Activated T-cell treated with anti-CD3 and anti-CD28 coated beads, Interleukin-2, amount 50 U/mL, for 1 hour (primary cell): ENCODE measurements around the gene TXLNG.
A peak's percentile ranks its signal among the peaks of the same experiment; 100 is the strongest.

ENCODE experiments used
- DNase-seq: peaks from one replicate; pipeline ENCODE4 v3.0.0-alpha.2; 2020

TXLNG gene

GRCh38 chrX:16874458-16875095, 88.3 kb downstream of the TXLNG start:
- no peak for DNase-seq

DNA sequence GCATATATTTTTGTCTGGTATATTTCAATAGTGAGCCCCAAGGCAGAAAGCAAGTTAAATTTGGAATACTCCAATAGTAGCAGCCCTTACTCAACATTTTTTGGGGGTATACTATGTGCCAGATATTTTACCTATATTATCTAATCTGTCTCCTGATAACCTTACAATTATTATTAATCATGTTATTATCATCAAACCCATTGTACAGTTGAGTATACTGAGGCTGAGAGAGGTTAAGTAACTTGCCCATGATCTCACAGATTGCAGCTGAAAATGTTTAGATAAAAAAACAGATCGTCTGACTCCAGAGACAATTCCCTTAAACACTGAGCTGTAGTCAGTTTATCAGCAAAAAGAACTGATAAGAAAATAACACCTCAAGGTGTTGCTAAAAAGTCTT, 90.4 kb downstream of the TXLNG start:
- DNase-seq = no peak

- no peak for DNase-seq
Measured at GRCh38 chrX:16882169-16882568, 95.9 kb downstream of the TXLNG start.

DNA sequence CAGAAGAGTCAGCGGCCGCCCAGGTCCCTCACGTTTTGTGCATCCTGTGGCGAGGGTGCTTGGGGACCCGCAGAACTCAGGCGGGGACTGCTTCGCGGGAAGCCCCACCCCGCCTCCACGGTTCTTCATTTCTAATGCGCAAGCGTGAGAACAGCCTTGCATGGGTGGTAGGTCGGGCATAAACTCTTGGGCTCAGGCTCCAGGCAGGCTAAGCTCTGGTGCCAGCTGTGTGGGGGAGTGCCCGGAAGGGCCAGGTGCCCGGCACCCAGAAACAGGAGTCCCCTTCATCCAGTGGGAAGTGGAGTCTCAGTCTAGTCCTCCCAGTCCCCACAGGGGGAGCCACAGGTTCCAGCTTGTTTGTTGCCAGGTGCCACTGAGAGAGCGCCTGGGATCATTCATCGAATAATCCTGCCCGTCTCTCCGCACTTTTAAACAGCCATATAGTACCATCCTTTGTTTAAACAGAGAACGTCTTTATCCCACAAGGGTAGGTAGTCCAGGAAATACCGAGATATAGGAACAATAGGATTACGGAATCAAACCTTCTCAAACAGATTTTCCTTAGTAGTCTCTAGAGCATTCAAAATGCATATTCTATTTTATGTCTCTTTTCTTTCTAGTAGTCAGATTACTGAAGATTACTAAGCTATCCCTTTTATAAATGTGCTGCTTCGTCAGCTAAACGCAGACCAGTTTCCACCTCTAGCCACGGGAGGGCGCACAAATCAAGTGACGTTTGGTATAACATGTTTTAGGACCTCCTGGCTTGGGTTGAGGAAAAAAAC, 96.6 kb downstream of the TXLNG start:
- peak; percentile 76 for DNase-seq

- no peak for DNase-seq
Measured at GRCh38 chrX:16883487-16883804, 97.2 kb downstream of the TXLNG start.

GRCh38 chrX:16885628-16886027, 99.4 kb downstream of the TXLNG start:
- DNase-seq = no peak

DNA sequence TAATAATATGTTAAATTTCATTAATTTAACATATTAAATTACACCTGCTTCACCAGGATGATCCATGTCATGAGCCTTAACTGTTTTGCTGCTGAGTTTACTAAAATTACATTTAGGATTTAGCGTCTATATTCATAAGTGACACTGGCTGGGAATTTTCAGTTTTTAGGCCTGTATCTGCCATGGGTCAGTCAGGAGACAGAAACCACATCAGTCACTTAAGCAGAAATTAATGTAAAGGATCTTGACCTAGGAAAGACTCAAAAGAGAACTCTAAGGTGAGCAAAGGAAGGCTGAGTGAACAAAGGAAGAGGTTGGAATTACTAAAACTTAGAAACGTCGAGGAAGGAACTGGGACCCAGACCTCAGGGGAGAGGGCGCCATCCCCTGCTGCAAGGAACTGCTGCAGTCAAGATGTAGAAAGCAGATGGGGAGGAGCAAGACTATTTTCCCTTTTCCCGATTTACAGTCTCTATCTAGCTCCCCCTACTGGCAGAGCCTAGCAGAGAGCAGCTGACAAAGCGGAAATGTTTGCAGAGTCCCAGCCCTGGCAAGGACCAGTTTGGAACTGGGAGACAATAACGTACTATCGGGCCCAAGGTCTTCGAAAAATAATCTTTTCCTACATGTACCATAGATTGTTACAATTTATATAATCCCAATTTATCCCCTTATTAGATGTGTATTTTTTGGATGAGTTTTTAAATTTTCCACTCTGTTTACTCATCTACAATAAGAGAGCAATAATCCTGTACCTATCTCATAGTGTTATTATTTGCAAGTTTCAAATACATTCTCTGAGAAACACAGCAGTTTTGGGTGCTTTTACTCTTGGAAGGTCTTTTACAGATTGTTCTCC, 106.5 kb downstream of the TXLNG start:
- DNase-seq = peak; percentile 46
